Stimulated activated CD8-positive, alpha-beta memory T cell treated with anti-CD3 and anti-CD28 coated beads, Interleukin-7, amount 100 ng/mL, for 4 hours (primary cell): ENCODE data around the gene GAB2.
"Not testable (repeated sequence)": the region's sequence is repeated elsewhere in the genome, so short reads cannot be mapped to it uniquely, and the experiment has no call there.

ENCODE experiments used
- DNase-seq, 2 donors: peaks; one replicate each; pipeline ENCODE4 v3.0.0-alpha.2; 2020; ENCODE audit warnings: low read depth in 2 of 2

GAB2 gene

DNA sequence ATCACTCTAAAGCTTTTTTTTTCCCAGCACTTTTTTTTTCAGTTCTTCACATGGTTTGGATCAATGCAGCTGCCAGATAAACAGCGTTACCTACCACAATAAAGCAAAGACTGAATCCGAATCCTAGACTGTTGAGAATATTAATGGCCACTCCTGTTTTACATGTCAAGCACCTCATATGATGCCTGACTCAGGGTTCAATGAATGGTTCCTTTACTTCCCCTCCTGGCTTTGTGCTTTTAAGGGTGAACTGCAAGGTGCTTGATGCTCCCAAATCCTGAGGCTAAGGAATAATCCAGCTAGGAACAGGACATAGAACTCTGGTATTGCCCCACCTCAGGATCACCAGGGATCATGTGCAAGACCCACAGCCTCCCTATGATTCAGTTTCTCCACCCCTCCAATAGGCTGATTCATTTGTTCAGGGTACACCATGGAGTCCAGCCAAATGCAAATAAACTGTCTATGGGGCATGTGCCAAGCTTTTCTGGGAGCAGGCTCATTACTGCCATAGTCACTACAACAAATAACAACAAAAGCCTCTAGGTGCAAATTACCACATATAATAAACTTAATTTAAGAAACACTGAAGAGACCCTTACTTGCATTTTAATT lies 104.3 kb downstream of the GAB2 start:
- DNase-seq = no peak

DNA sequence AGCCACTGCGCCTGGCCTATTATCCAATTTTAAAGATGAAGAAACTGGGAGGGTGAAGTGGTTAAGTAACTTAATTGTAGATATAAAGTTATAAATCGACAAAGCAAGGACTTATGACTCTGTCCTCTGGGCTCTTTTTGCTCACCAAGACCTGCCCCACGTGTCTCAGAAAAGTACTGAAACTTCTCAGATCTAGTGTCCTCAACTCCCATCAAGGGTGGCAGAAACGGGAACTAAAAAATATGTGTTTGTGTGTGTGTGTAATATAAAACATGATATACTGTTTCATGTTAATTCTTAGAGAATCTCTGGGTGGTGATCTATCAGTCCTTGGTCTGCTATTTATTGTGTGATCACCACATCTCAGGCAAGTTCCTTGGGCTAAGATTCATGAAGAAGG lies 104.9 kb downstream of the GAB2 start:
- no peak for DNase-seq

DNA sequence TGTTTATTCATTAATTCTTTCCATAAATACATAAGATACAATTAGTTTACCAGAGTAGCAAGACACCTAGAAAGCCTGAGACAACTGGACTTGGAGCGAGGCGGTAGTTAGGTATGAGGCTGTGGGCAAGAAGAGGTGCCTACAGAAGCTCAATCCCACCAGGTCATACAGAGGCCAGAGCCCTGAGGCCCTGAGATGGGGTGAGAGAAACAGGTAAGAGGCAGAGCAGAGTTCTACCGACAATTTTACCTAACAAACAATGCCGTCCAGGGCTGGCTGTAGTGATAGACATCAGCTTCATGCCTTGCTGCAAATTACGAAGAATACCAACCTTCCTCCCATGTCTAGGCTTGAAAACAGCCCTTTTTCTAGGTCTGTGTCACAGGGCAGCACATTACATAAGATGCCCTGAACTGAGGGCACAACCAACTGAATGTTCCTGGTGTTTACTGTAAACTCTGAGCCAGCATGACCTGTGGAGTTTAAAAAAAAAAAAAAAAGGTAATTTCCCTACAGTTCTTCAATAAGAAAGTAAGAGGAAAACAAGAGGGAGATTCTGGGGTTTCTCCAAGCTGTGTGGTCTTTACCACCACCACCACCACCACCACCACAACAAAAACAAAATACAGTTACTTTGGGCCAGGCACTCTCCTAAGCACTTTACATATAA lies 105.8 kb downstream of the GAB2 start:
- DNase-seq = no peak

DNA sequence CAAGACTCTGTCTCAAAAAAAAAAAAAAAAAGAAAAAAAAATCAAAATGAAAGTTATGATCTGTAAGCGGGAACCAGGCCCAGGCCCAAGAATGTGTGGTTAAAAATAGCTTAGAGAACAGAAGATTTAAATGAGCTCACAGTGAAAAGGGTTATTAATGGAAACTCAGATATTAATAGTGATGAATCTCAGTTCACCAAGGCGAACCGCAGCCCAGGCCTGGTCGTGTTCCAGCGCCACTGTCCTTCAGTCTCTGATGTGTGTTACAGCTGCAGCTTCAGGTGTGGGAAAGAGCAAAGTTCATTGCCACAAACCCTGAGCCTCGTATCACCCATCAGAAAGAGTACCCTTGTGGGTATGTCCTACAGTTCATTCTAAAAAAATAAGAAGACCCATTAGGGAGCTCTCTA lies 107.1 kb downstream of the GAB2 start:
- DNase-seq = no peak

DNA sequence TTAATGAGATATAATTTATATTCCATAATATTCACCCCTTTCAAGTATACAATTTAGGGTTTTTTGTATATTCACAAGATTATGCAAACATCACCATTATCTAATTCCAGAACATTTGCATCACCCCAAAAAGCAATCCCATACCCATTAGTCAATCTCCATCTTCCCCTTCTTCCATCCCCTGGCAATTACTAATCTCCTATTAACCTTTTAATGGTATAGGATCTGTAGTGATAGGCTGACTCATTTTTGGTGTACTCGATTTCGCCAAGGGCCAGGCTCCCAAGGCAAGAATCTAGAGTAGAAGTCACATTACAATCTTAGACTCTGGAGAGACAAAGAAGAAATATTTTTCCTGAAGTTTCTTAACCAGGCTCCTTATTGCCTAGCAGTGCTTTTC lies 113.4 kb downstream of the GAB2 start:
- DNase-seq = no peak

DNA sequence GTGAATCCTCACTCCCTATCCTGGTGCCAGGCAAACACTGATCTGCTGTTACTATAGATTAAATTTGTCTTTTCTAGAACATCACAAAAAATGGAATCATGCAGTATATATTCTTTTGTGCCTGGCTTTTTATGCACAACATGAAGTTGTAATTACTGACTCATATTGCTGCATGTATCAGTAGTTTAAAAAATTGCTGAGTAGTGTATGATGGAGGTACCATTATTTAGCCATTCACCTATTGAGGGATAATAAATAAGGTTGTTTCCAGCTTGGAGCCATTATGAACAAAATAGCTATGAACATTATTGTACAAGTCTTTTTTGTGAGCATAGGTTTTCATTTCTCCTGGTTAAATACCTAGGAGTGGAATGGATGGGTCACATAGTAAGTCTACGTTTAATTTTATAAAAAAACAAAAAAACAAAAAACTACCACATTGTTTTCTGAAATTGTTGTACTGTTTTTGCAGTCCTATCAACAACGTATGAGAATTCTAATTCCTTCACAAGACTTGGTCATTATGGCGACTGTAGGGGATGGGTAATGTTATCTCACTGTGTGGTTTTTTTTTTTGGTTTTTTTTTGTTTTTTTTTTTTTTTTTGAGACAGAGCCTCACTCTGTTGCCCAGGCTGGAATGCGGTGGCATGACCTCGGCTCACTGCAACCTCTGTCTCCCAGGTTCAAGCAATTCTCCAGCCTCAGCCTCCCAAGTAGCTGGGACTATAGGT lies 117.3 kb downstream of the GAB2 start:
- DNase-seq = no peak

DNA sequence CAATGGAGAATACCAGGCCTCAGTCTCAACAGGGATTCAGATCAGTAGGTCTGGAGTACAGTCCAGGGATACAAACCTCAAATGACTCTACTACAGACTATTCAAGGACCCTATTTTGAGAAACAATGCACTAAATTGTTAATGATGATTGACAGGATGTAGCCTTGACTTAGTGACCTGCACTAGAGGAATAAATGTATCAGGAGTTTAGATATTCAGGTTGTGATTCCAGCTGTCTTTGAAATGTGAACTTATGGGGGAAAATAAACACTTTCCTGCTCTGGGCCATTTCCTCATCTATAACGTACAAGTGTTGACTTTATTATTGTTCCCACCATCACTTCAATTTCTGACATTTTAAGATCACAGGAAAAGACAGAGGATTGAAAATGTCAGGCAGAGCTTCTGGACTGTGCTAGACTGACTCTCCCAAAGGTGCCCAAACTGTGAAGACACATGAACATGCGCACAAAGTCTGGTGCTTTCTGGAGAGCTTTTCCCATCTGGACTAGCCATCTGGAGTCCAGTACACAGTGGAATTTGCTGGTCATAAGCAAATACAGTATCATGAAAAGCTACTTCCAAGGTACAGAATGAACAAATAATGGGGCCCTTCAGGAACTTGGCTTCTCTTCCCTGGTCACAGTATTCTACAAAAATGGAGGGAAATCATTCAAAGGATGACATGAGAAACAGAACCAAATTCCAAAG lies 118.5 kb downstream of the GAB2 start:
- no peak for DNase-seq

DNA sequence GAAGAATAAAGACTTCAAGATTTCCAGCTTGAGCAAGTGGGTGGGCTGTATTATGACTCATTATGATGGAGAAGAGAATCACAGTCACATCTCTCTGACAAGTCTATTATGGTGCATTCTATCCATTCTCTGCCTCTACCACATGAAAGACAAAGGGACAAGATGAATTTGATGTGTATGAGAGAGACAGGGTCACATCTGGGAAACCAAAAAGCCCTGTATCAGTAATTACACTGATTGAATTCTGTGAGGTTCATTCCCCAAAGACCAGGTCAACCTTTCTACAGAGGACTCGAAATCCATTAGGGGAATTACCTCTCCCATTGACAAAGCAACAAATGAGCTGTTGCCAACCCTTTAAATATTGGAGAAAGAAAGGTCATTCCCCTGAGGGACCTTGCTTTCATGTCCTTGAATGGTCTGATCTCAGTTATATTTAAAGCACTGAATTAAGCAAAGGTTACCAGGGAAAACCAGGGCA lies 119.3 kb downstream of the GAB2 start:
- no peak for DNase-seq

DNA sequence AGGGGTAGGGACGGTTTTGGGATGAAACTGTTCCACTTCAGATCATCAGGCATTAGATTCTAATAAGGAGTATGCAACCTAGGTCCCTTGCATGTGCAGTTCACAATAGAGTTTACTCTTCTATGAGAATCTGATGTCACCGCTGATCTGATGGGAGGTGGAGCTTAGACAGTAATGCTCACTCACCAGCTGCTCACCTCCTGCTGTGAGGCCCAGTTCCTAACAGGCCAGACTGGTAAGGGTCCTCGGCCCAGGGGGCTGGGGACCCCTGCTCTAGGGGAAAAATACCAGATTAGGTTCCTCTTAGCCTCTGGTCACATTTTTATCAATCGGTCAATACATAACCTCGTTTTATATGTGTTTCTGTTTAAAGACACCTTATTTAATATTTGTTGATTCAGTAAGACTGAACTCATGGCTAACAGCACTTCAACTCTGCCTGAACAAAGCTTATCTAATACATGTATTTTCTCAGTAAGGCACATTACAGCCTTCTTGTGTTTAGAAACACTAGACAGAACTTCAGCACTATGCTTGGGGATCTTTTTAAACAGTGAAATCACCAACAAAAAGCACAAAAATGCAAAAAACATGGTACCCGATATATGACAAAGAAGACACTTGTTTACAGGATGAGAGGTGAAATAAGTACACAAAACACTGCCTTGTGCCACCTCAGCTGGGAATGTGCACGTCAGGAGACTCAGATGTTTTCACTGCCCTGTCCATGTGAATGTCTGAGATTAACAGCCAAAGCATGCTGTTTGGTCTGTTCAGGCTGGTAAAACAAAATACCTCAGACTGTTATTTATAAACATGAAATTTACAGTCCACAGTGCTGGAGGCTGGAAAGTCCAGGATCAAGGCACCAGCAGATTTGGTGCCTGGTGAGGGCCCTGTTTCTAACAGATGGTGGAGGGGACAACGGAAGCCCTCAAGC lies 121.4 kb downstream of the GAB2 start:
- DNase-seq = no peak

DNA sequence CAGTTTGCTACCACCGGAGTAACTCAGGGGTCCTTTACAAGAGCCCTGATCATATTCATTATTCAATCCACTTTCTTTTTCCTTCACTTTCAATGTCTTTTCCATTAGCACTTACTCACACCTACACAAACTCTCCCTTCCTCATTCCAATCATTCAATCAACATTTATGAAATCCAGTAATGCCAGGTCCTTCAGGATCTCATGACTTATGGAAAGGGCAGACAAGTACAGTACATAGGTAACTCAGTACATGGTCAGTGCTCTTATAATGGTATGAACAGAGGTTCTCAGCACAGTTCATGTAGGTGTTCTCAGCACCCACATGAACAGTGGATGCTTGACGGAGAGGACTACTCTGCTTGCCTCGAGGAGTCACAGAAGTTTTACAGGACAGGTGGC lies 122.3 kb downstream of the GAB2 start:
- DNase-seq = no peak

DNA sequence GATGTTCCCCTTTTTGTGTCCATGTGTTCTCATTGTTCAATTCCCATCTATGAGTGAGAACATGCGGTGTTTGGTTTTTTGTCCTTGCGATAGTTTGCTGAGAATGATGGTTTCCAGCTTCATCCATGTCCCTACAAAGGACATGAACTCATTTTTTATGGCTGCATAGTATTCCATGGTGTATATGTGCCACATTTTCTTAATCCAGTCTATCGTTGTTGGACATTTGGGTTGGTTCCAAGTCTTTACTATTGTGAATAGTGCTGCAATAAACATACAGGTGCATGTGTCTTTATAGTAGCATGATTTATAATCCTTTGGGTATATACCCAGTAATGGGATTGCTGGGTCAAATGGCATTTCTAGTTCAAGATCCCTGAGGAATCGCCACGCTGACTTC lies 123.5 kb downstream of the GAB2 start:
- DNase-seq = not testable (repeated sequence)

DNA sequence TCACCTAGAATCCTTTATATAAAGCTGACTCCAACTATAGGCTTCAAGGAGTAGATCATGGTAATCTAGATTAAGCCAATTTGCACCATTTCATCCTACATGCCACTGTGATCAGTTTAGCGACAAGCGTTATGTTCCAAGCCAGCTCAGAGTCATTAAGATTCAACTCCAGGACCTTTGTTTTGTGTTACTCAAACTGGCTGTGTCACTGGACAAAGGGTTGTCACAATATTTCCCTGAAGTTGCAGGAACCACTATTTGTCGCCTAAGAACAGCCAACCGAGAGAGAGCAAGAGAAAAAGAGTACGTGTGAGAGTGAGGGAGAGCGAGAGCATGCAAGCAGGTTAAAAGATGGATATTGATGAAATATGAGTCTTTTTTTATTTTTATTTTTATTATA lies 124.1 kb downstream of the GAB2 start:
- DNase-seq = no peak

DNA sequence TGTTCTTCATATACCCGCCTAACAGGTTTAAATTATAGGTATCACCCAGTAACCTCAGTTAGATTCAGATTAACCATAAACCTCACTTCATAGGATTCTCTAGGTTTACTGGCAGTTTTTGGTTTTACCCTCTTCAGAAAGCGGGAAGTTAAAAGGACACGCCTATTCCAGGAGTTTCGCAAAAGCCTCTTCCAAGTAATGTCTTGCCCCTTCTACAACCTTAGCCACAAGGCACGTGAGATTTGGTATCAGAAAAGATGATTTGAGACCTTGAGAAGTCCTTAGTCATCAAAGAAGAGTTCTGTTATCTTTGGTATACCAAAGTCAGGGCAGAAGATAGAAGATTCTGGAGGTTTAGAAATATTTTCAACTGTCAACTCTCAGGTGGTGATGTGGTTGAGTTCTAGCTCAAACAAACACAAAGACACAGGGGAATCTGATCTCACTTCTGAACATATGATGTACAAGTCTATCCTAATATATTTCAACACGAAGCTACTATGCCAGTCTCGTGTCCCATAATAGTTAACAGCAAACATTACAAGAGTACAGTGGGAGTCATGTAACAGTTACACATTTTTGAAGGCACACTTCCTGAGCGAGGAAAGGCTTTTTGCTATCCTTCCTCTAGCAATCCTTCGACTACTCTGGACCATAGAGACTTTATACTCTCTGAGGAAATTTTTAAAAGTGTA lies 125.4 kb downstream of the GAB2 start:
- DNase-seq = peak in 1 of 2 donors; percentile 14

DNA sequence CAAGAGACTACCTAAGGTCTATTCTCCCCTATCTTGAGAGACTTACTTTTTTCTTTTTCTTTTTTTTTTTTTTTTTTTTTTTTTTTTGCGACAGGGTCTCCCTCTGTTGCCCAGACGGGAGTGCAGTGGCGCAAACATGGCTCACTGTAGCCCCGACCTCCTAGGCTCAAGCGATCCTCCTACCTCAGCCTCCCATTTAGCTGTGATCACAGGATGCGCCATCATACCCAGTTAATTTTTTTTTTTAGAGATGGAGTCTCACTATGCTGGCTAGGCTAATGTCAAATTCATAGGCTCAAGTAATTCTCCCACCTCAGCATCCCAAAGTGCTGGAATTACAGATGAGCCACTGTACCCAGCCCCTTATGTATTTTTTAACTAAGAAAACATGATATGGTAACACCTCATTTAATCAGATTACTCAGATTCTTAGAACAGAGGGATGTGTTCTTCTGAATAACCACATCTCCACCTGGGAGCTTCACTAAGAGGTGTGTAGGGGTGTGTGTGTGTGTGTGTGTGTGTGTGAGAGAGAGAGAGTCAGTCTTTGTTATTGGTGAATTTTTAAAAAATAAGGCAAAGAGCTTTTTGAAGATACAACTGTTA lies 126.0 kb downstream of the GAB2 start:
- DNase-seq = peak in 1 of 2 donors; percentile 16

DNA sequence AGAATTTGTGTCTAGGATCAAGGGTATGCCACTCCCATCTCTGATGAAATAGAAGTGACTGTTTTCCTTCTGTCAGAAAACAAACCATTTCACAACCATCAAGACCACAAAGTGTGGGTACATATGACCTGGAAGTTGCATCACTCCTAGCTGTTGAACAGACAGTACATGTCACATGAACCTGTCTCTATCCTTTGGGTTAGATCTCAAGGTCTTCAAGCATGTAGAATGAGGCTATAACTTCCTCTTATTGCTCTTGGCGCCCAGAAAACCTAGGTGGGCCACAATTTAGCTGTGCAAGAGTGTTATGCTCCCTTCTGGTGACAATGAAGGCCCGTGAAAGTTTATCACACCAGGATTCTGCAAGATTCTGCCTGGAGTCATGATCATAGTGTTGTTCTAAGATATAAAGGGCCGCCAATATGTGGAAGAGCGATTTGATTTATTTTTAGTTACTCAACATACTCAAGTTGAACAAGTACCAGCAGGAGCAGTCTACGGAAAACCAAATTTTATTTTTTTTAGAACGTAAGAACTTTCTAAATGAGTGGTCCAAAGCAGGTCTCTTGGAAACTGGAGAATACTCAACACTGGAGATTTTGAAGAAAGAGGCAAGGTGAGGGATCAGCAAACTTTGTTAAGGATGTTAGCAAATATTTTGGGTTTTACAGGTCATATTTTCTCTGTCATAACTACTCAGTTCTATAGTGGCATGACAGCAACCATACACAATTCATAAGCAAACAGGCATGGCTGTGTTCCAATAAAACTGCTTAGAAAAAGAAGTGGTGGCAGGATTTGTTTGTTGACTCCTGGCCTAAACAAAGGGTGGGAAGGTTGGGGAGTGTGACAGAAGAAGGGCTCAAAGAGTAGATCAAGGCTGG lies 127.1 kb downstream of the GAB2 start:
- no peak for DNase-seq

DNA sequence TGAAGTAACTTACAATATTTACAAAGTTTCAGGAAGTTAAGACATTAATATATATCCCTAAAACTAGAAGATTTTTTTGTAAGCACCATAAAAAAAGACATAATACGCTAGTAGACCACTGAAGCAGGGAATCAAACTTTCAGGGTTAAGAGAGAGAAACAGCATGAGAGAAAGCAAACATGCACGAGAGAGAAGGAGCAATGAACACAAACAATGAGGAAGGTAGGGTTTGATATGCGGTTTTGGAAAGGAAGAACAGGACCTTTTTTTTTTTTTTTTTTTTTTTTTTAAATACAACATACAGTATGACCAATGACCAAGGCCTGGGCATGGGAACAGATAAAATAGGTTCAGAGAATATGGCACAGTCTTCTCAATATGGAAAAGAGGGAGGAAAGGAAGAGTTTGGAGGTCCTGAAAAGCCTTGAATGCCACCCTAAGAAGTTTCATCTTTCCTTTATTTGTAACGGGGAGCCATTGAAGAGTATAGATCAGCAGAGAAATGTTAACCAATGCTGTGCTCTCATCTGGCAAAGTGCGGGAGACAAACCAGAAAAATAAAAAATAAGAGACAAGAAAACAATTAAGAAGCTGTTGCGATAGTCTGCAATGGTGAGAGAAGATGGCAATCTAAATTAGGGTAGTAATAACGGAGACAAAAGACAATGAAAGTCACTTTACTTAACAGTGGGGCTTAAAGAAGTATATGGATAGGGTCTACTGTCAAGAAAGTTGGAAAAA lies 127.9 kb downstream of the GAB2 start:
- DNase-seq = no peak

DNA sequence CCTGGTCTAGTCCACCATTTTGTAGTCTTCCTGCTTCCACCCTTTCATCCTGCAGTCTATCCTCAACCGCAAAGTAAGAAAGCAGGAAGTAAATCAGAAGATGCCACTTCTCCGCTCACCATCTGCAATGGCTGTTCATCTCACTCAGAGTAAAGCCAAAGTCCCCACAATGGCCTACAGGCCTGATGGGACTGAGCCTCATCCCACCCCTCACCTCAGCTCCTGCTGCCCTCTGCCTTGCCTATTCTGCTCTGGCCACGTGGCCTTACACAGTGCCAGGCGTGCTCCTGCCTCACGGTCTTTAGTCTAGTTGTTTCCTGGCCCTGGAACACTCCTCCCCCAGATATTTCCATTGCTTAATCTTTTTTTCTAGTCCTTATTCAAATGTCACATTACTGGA lies 133.4 kb downstream of the GAB2 start:
- DNase-seq = no peak

DNA sequence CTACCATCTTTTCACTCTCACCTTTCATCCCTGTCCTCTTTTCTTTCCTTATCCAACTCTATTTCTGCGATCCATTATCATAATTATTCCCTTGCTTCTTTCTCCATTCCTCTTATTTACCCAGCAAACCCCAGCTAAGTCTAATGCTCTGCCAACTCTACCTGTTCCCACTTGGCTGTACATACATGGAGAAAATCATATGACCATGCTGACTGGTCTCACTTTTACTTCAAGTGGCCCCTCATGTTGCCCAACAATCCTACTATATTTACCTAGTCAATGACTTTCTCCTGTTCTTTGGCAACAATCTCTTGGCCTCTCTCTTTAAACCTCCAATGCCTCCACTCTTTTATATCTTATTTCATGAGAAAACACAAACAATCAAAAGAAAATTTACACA lies 134.8 kb downstream of the GAB2 start:
- DNase-seq = no peak

DNA sequence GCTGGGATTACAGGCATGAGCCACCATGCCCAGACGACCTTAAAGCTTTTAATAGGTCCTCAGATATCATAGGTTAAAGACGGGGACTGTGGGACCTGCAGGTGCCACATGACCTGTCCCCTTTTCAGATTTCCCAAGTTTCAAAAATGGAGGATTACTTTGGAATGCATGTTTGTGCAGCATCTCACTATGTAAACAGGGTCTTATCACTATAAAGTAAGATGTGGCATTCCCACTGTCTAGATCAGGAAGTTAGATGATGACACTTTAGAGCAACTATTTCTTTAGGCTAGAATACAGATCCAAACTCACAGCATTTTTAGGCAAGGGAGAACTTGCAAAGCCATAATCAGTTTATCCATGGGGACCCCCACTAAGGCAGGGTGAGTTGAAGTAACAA lies 136.1 kb downstream of the GAB2 start:
- no peak for DNase-seq
